Fibroblast of lung (primary cell): ENCODE data around the gene C1orf198. TPM values are rescaled to one million over a fixed set of nuclear protein-coding genes. Genes with fewer than 3 reads are reported as not detected.

Experiments
- DNase-seq, 2 donors: peaks; one replicate each; pipeline versions ENCODE4 v3.0.0 to v3.0.0-alpha.2; 2010; ENCODE audit warnings: low read depth in 2 of 2
- H2AFZ ChIP-seq: 2 replicates; pipeline ENCODE4 v1.5.1; 2012; ENCODE audit warnings: low read length, control low read depth, inconsistent platforms
- H3K27ac ChIP-seq: 2 replicates; pipeline ENCODE4 v1.5.1; 2011; ENCODE audit warnings: low read length, control low read depth; ENCODE audit not compliant: insufficient read depth
- H3K27me3 ChIP-seq: 2 replicates; pipeline ENCODE4 v1.5.1; 2011; ENCODE audit warnings: mild to moderate bottlenecking, low read length; ENCODE audit not compliant: control insufficient read depth, insufficient read depth
- H3K36me3 ChIP-seq: 2 replicates; pipeline ENCODE4 v1.5.1; 2011; ENCODE audit warnings: low read length; ENCODE audit not compliant: control insufficient read depth, insufficient read depth
- H3K4me1 ChIP-seq: 2 replicates; pipeline ENCODE4 v1.5.1; 2011; ENCODE audit warnings: low read length; ENCODE audit not compliant: control insufficient read depth, insufficient read depth; ENCODE audit errors: extremely low read depth
- H3K4me2 ChIP-seq: 2 replicates; pipeline ENCODE4 v1.5.1; 2011; ENCODE audit warnings: low read length, control low read depth; ENCODE audit not compliant: insufficient read depth; ENCODE audit errors: extremely low read depth
- H3K4me3 ChIP-seq, 4 experiments: fragments of 200-600 bp in 1 of 4; sonication (generic) in 1 of 4; replicated peaks in 1 of 4; 2 replicates each; pipeline ENCODE4 v1.5.1; 2011 to 2016; ENCODE audit warnings: low read length in 4 of 4, low read depth in 3 of 4, mild to moderate bottlenecking in 3 of 4, control low read depth in 2 of 4, inconsistent platforms in 1 of 4, mixed read lengths in 1 of 4; ENCODE audit not compliant: insufficient read depth in 1 of 4; ENCODE audit errors: control extremely low read depth in 1 of 4
- H3K79me2 ChIP-seq: 2 replicates; pipeline ENCODE4 v1.5.1; 2012; ENCODE audit warnings: mild to moderate bottlenecking, low read length, inconsistent platforms; ENCODE audit not compliant: control insufficient read depth, insufficient read depth
- H3K9ac ChIP-seq: 2 replicates; pipeline ENCODE4 v1.5.1; 2011; ENCODE audit warnings: mild to moderate bottlenecking, low read length, control low read depth; ENCODE audit not compliant: insufficient read depth
- H3K9me3 ChIP-seq: 2 replicates; pipeline ENCODE4 v1.5.1; 2012; ENCODE audit warnings: low read depth, low read length; ENCODE audit not compliant: control insufficient read depth, insufficient read depth
- H4K20me1 ChIP-seq: 2 replicates; pipeline ENCODE4 v1.5.1; 2011; ENCODE audit warnings: low read length; ENCODE audit not compliant: control insufficient read depth, insufficient read depth; ENCODE audit errors: extremely low read depth
- EZH2 ChIP-seq: IDR thresholded peaks from 2 replicates; pipeline ENCODE4 v1.5.1; 2012; ENCODE audit warnings: low read length, control low read depth, mild to moderate bottlenecking; ENCODE audit errors: missing control alignments
- polyA plus RNA-seq, 2 donors: library from polyadenylated mRNA; depleted of rRNA in 1 of 2; stranded (reverse) in 1 of 2; unstranded in 1 of 2; fragments of >200 nt; gene quantifications; 2 replicates each; pipeline ENCODE4 v1.2.1, GENCODE V29; 2011 to 2012; ENCODE audit warnings: missing spikeins in 1 of 2
- total RNA-seq: library from RNA; depleted of rRNA; stranded (reverse); fragments of >200 nt; gene quantifications from 2 replicates; pipeline ENCODE4 v1.2.1, GENCODE V29; 2014
- TF ChIP-seq, protein P1 (sequence below), 2 donors: IDR thresholded peaks in 1 of 2; conservative IDR thresholded peaks in 1 of 2; 1 replicate in 1 of 2; 2 replicates in 1 of 2; pipeline ENCODE4 v1.5.1; 2011 to 2012; ENCODE audit warnings: low read length in 2 of 2, control low read depth in 1 of 2, inconsistent platforms in 1 of 2, low read depth in 1 of 2, mild to moderate bottlenecking in 1 of 2

The C1orf198 gene
- total and polyA plus RNA-seq, 2 donors (not counting 1 experiment from before 2014, with no cell fraction given) = 57.8 to 215 TPM

DNA sequence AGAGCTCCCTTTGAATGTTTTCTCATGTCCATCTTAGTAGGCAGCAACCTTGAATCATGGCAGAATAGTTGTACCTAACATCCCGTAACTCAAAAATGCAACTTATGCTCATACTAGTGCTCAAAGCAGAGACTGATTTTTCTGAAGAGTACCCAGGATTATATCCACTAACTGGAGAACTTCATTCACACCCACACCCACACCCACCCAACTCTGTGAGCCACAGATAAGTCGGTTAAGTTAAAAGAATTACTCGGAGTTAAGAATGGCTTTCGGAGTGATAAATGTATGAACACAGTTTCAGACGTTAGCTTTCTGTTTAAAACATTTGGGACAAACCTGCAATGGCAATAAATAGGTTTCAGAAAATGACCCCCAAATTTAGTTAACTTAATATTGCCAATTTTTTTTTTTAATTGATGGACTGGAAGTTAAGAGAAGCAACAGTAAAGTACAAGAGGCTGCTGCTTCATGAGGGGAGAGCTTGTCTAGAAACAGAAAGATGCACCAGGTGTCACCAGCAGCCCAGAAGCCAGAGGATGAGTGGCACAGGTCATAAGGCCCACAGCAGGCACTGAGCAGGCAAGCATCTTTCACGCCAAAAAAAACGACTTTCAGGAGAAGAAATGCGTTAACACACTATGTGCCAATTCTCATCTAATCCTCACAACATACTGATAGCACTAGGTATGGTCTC is 48.4 kb upstream of the C1orf198 start:
- H3K4me3 ChIP-seq = no peak overlapping the region
- no peaks in the 10 kb centered on the region for H3K27me3 ChIP-seq
- no peak for DNase-seq
- no peak for TF ChIP-seq EZH2
- TF ChIP-seq, protein P1, sequence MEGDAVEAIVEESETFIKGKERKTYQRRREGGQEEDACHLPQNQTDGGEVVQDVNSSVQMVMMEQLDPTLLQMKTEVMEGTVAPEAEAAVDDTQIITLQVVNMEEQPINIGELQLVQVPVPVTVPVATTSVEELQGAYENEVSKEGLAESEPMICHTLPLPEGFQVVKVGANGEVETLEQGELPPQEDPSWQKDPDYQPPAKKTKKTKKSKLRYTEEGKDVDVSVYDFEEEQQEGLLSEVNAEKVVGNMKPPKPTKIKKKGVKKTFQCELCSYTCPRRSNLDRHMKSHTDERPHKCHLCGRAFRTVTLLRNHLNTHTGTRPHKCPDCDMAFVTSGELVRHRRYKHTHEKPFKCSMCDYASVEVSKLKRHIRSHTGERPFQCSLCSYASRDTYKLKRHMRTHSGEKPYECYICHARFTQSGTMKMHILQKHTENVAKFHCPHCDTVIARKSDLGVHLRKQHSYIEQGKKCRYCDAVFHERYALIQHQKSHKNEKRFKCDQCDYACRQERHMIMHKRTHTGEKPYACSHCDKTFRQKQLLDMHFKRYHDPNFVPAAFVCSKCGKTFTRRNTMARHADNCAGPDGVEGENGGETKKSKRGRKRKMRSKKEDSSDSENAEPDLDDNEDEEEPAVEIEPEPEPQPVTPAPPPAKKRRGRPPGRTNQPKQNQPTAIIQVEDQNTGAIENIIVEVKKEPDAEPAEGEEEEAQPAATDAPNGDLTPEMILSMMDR (conservative IDR thresholded peaks at IDR 0.05 in 1 of 2, IDR thresholded peaks at IDR 0.05 in 1 of 2; ENCODE audit: low read depth in 1 of 2, low read length in 2 of 2) = no peak
- no peaks in the 10 kb centered on the region for H4K20me1 ChIP-seq
- H3K9ac ChIP-seq = no peak overlapping the region
- H2AFZ ChIP-seq = no peak overlapping the region
- H3K4me2 ChIP-seq = no peak overlapping the region
- peaks cover 3% of the 10 kb centered on the region for H3K4me1 ChIP-seq
- no peaks in the 10 kb centered on the region for H3K9me3 ChIP-seq
- no peaks in the 10 kb centered on the region for H3K79me2 ChIP-seq
- no peak overlapping the region for H3K27ac ChIP-seq
- H3K36me3 ChIP-seq = no peaks in the 10 kb centered on the region

DNA sequence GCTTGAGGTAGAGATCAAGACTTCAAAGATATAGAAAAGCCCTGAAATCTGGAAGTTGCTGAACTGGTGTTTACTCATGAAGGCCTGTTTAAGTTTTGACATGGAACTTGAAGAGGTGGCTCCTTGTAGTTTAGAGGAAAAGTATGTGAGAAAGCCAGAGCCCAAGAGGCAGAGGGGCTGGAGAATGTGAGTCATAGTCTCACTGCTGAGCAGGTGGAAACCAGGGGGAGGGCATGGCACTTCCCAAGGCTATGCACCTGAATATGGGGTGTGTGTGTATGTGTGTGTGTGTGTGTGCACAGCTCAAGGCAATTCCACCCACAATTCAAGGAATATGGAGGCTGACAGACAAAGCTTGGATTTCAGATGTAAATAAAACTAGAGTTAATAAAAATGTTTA is 46.8 kb upstream of the C1orf198 start:
- Histone ChIP-seq H3K27me3 (no peaks in the 10 kb centered on the region), H3K36me3 (no peaks in the 10 kb centered on the region), H3K4me1 (peaks cover 3% of the 10 kb centered on the region), H2AFZ (no peak overlapping the region), H3K4me3 (no peak overlapping the region), H3K27ac (no peak overlapping the region), H3K9ac (no peak overlapping the region), H3K4me2 (no peak overlapping the region), H3K79me2 (no peaks in the 10 kb centered on the region), H4K20me1 (no peaks in the 10 kb centered on the region), H3K9me3 (no peaks in the 10 kb centered on the region)
- DNase-seq = peak in 1 of 2 donors; percentile 42
- TF ChIP-seq, protein P1 (conservative IDR thresholded peaks at IDR 0.05 in 1 of 2, IDR thresholded peaks at IDR 0.05 in 1 of 2; ENCODE audit: low read depth in 1 of 2, low read length in 2 of 2) = no peak

DNA sequence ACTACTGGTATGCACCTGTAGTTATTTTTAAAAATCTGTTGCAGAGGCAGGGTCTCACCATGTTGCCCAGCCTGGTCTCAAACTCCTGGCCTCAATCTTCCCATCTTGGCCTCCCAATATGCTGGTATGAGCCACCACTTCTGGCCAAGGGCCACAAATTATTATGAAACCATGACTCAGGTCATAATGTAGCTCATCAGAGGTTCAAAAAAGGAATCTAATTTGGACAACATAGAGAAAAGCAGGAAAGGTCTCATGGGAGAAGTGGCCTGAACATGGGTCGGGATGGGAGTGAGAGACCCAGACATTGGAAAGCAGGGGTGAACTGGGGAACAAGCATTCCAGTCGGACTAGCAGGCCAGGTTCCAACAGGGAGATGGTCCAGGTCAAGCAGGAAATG is 45.2 kb upstream of the C1orf198 start:
- no peak for TF ChIP-seq EZH2
- TF ChIP-seq, protein P1 (conservative IDR thresholded peaks at IDR 0.05 in 1 of 2, IDR thresholded peaks at IDR 0.05 in 1 of 2; ENCODE audit: low read depth in 1 of 2, low read length in 2 of 2) = no peak
- Histone ChIP-seq H4K20me1 (no peaks in the 10 kb centered on the region), H3K4me2 (no peak overlapping the region), H3K27me3 (no peaks in the 10 kb centered on the region), H3K9ac (no peak overlapping the region), H3K36me3 (no peaks in the 10 kb centered on the region), H3K27ac (no peak overlapping the region), H3K4me3 (no peak overlapping the region), H3K4me1 (peaks cover 3% of the 10 kb centered on the region), H2AFZ (no peak overlapping the region), H3K9me3 (no peaks in the 10 kb centered on the region), H3K79me2 (no peaks in the 10 kb centered on the region)
- no peak for DNase-seq
